K562 (cell line): ENCODE data around the gene OBSCN. TPM values are rescaled to one million over a fixed set of nuclear protein-coding genes. Genes with fewer than 3 reads are reported as not detected.

Source experiments
- ARHGAP35 ChIP-seq: fragments of 450-650 bp; IDR thresholded peaks from 2 replicates; pipeline ENCODE4 v1.6.1; 2018; ENCODE audit not compliant: partially characterized antibody
- CEBPZ ChIP-seq: fragments of 150-350 bp; IDR thresholded peaks from 2 replicates; pipeline ENCODE4 v1.6.1; 2014; ENCODE audit warnings: low read depth, mild to moderate bottlenecking, low read length, borderline replicate concordance
- E2F4 ChIP-seq: sonication (generic); formaldehyde crosslinking; IDR thresholded peaks from 2 replicates; pipeline ENCODE4 v1.8.0; 2022; ENCODE audit warnings: mild to moderate bottlenecking, low read depth, missing genetic modification reagents
- EWSR1 ChIP-seq: fragments of 450-650 bp; IDR thresholded peaks from 2 replicates; pipeline ENCODE4 v1.6.1; 2018; ENCODE audit warnings: borderline replicate concordance, mild to moderate bottlenecking, low read depth, moderate library complexity; ENCODE audit not compliant: partially characterized antibody
- FUS ChIP-seq: fragments of 200-400 bp; formaldehyde crosslinking; optimal IDR thresholded peaks from 2 replicates; pipeline ENCODE3; 2017; ENCODE audit warnings: low read depth, low read length
- LCOR ChIP-seq: sonication (generic); formaldehyde crosslinking; IDR thresholded peaks from 2 replicates; pipeline ENCODE4 v1.8.0; 2022; ENCODE audit warnings: mild to moderate bottlenecking, missing genetic modification reagents
- MIER1 ChIP-seq: fragments of 450-650 bp; IDR thresholded peaks from 2 replicates; pipeline ENCODE4 v1.6.1; 2016; ENCODE audit warnings: antibody characterized with exemption, mild to moderate bottlenecking, low read depth
- POLR2H ChIP-seq: IDR thresholded peaks from 2 replicates; pipeline ENCODE4 v1.6.1; 2016; ENCODE audit warnings: missing genetic modification characterization, low read depth, mild to moderate bottlenecking, control low read depth, missing compliant biosample characterization, moderate library complexity
- RB1 ChIP-seq: fragments of 450-650 bp; IDR thresholded peaks from 2 replicates; pipeline ENCODE4 v1.6.1; 2017; ENCODE audit warnings: low read depth, mild to moderate bottlenecking
- SMARCA5 ChIP-seq: fragments of 450-650 bp; IDR thresholded peaks from 2 replicates; pipeline ENCODE4 v1.6.1; 2016
- YBX1 ChIP-seq: fragments of 450-650 bp; IDR thresholded peaks from 2 replicates; pipeline ENCODE4 v1.7.1; 2016; ENCODE audit warnings: mild to moderate bottlenecking
- ZBTB9 ChIP-seq: fragments of 450-650 bp; formaldehyde crosslinking; IDR thresholded peaks from 2 replicates; pipeline ENCODE4 v1.4.0; 2020; ENCODE audit warnings: mild to moderate bottlenecking, moderate library complexity
- ZFPM2 ChIP-seq: fragments of 250-450 bp; sonication (Bioruptor Pico); IDR thresholded peaks from 2 replicates; pipeline ENCODE4 v1.5.1; 2022; ENCODE audit warnings: mild to moderate bottlenecking
- ZNF124 ChIP-seq: sonication (generic); formaldehyde crosslinking; IDR thresholded peaks from 2 replicates; pipeline ENCODE4 v1.8.1; 2022; ENCODE audit warnings: missing genetic modification reagents
- ZNF197 ChIP-seq: fragments of 200-800 bp; sonication (Bioruptor generic); IDR thresholded peaks from 2 replicates; pipeline ENCODE4 v1.6.1; 2016; ENCODE audit warnings: low read depth, missing genetic modification characterization, missing compliant biosample characterization
- ZNF253 ChIP-seq: fragments of 250-450 bp; sonication (Bioruptor Pico); conservative IDR thresholded peaks from 2 replicates; pipeline ENCODE4 v1.6.1; 2021; ENCODE audit warnings: mild to moderate bottlenecking
- ZNF609 ChIP-seq: sonication (generic); formaldehyde crosslinking; IDR thresholded peaks from 2 replicates; pipeline ENCODE4 v1.8.1; 2023; ENCODE audit warnings: missing genetic modification reagents, mild to moderate bottlenecking, borderline replicate concordance
- polyA plus RNA-seq, 8 experiments: library from polyadenylated mRNA; depleted of rRNA in 4 of 8; stranded (reverse) in 5 of 8; unstranded in 3 of 8; fragments of >200 nt; fragmentation: Nextera tagmentation in 2 of 8; fragmentation: Illumina TruSeq in 1 of 8; extraction: Ambion mirVana in 2 of 8; extraction: Trizol in 1 of 8; gene quantifications; 2 replicates each; pipeline versions ENCODE4 v1.2.1 to v1.2.3, GENCODE V29; 2011 to 2014; ENCODE audit warnings: inconsistent platforms in 1 of 8, missing spikeins in 1 of 8
- total RNA-seq, 7 experiments: library from RNA; depleted of rRNA in 6 of 7; stranded (reverse); fragments of >200 nt in 6 of 7; fragmentation: Illumina TruSeq in 2 of 7; extraction: Trizol in 2 of 7; gene quantifications; 2 replicates each; pipeline versions ENCODE4 v1.2.1 to v1.2.3, GENCODE V29; 2011 to 2021; ENCODE audit warnings: low replicate concordance in 1 of 7

The OBSCN gene
- total and polyA plus RNA-seq, 9 of the 15 experiments (the other 6 are each of a cell fraction or from before 2014, with no cell fraction given), result 0.18 to 19.7 (median 3.6) TPM

- no peak for TF ChIP-seq ARHGAP35
- no peak for TF ChIP-seq ZNF124 (CRISPR knock-in tag)
- no peak for TF ChIP-seq E2F4 (CRISPR knock-in tag)
- peak; percentile 57; the same call in 1 of the 2 replicates for TF ChIP-seq SMARCA5
- no peak for TF ChIP-seq ZBTB9 (CRISPR knock-in tag)
- TF ChIP-seq FUS, result no peak
- TF ChIP-seq YBX1, result 0 out of 2 replicates have a peak, but pooled peaks have one; percentile 57
- TF ChIP-seq RB1, result peak; percentile 83; the same call in 1 of the 2 replicates
- TF ChIP-seq ZNF197 (CRISPR knock-in tag), result no peak
- TF ChIP-seq ZNF609 (CRISPR knock-in tag), result no peak
- no peak for TF ChIP-seq ZFPM2 (CRISPR knock-in tag)
- no peak for TF ChIP-seq EWSR1
- no peak for TF ChIP-seq CEBPZ
- no peak for TF ChIP-seq ZNF253 (CRISPR knock-in tag)
- TF ChIP-seq LCOR (CRISPR knock-in tag), result peak; percentile 79; the same call in 1 of the 2 replicates
- no peak for TF ChIP-seq POLR2H (tag)
- TF ChIP-seq MIER1, result 0 out of 2 replicates have a peak, but pooled peaks have one; percentile 52
These were observed 5.4 kb downstream of the OBSCN start (continued) for GRCh38 chr1:228212966-228213844.
